Stimulated activated CD4-positive, alpha-beta T cell treated with anti-CD3 and anti-CD28 coated beads, TNF-alpha, amount 100 ng/mL, for 24 hours (primary cell): ENCODE results near the gene CISTR.
"Not testable (repeated sequence)": the region's sequence is repeated elsewhere in the genome, so short reads cannot be mapped to it uniquely, and the experiment has no call there.

Experiments used
- DNase-seq, 3 experiments: peaks; one replicate each; pipeline ENCODE4 v3.0.0-alpha.2; 2020; ENCODE audit warnings: low read depth in 3 of 3

The CISTR gene

GRCh38 chr12:53762793-53763192 lies 11.0 kb upstream of the CISTR start:
- DNase-seq: not testable (repeated sequence)

- no peak for DNase-seq
Observed at GRCh38 chr12:53761306-53761705, 9.5 kb upstream of the CISTR start.

GRCh38 chr12:53759261-53759660 lies 7.5 kb upstream of the CISTR start:
- DNase-seq: no peak

- DNase-seq: no peak
Observed at GRCh38 chr12:53758730-53759103, 6.9 kb upstream of the CISTR start.

GRCh38 chr12:53758081-53758729 lies 6.4 kb upstream of the CISTR start:
- no peak for DNase-seq

GRCh38 chr12:53757101-53757770 lies 5.5 kb upstream of the CISTR start:
- peak; percentile 62 to 88 (median 72) for DNase-seq

- DNase-seq: no peak
Observed at GRCh38 chr12:53756300-53757100, 4.7 kb upstream of the CISTR start.

- no peak for DNase-seq
Observed at GRCh38 chr12:53755893-53756292, 4.1 kb upstream of the CISTR start.

- DNase-seq: no peak
Observed at GRCh38 chr12:53755451-53755891, 3.7 kb upstream of the CISTR start.

GRCh38 chr12:53754633-53755264 lies 3.0 kb upstream of the CISTR start:
- DNase-seq: no peak

- DNase-seq: no peak
Observed at GRCh38 chr12:53754188-53754585, 2.4 kb upstream of the CISTR start.

- no peak for DNase-seq
Observed at GRCh38 chr12:53752621-53753020, 842 bp upstream of the CISTR start.

- DNase-seq: no peak
Observed at GRCh38 chr12:53752192-53752601, 418 bp upstream of the CISTR start.

- DNase-seq: no peak
Observed at GRCh38 chr12:53750812-53751335, 905 bp downstream of the CISTR start.

- DNase-seq: no peak
Observed at GRCh38 chr12:53749986-53750811, 1.6 kb downstream of the CISTR start.

- DNase-seq: no peak
Observed at GRCh38 chr12:53748072-53748840, 3.5 kb downstream of the CISTR start.

- DNase-seq: no peak
Observed at GRCh38 chr12:53747095-53747494, 4.7 kb downstream of the CISTR start.

- peak; percentile 72 to 85 (median 76) for DNase-seq
Observed at GRCh38 chr12:53746592-53747092, 5.1 kb downstream of the CISTR start.

GRCh38 chr12:53744751-53745150 lies 7.0 kb downstream of the CISTR start:
- DNase-seq: no peak

- no peak for DNase-seq
Observed at GRCh38 chr12:53744130-53744441, 7.7 kb downstream of the CISTR start.
